ENCODE measurements around the gene CEPT1.

DNA sequence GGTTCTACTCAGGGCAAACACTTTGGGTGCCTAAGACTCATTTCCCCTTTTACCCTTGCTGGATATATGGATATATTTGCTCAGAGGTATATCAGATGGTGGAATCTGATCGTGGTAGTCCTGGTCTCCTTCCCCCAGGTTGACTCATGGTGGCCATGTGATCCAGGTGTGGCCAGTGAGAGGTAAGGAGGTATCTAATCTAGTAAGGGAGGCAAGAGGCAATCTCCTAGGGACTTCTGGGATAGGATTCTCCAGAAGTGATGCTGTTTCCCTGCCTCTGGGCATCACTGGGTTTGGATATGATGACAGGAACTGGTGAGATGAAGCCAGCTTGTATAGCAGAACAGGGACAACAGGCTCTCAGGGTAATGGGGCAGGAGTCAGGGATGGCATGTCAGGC, 68.9 kb downstream of the CEPT1 start:
- TF ChIP-seq POLR2A (IDR thresholded peaks at IDR 0.05): no peak
- no peak for TF ChIP-seq CTCF (IDR thresholded peaks at IDR 0.05)

Measured in lower leg skin (tissue), 3 donors.